Neural cell (in vitro differentiated cells): Measurements from ENCODE around the gene APOBEC3H.

Experiments
- CTCF ChIP-seq: fragments of 450-650 bp; IDR thresholded peaks from 2 replicates; pipeline ENCODE4 v1.5.1; 2014; ENCODE audit warnings: antibody characterized with exemption, mild to moderate bottlenecking, moderate library complexity; ENCODE audit not compliant: poor library complexity, severe bottlenecking
- EZH2 ChIP-seq: fragments of 200-600, 300-800 bp; shearing (Covaris generic), sonication (generic); IDR thresholded peaks from 2 replicates; pipeline ENCODE4 v1.6.1; 2014; ENCODE audit warnings: antibody characterized with exemption, low read length, borderline replicate concordance, mild to moderate bottlenecking; ENCODE audit not compliant: insufficient read depth, poor library complexity, severe bottlenecking
- MXI1 ChIP-seq: fragments of 450-650 bp; conservative IDR thresholded peaks from 2 replicates; pipeline ENCODE4 v1.6.1; 2014; ENCODE audit warnings: antibody characterized with exemption, mild to moderate bottlenecking; ENCODE audit not compliant: poor library complexity, severe bottlenecking
- POLR2AphosphoS5 ChIP-seq: IDR thresholded peaks from 2 replicates; pipeline ENCODE4 v1.6.1; 2012
- REST ChIP-seq: IDR thresholded peaks from 2 replicates; pipeline ENCODE4 v1.6.1; 2012; ENCODE audit warnings: borderline replicate concordance

- no peak for TF ChIP-seq CTCF
- no peak for TF ChIP-seq MXI1
- TF ChIP-seq REST = no peak
- TF ChIP-seq POLR2AphosphoS5 = no peak
- TF ChIP-seq EZH2 = no peak
Measured at GRCh38 chr22:39125622-39126021, 28.6 kb downstream of the APOBEC3H start.
